ENCODE results near the gene NEDD4L. TPM values are rescaled to one million over a fixed set of nuclear protein-coding genes. Genes with fewer than 3 reads are reported as not detected.

NEDD4L gene
- polyA plus RNA-seq, 1 of the 3 experiments (the other 2 are of a cell fraction), result 13.2 TPM

DNA sequence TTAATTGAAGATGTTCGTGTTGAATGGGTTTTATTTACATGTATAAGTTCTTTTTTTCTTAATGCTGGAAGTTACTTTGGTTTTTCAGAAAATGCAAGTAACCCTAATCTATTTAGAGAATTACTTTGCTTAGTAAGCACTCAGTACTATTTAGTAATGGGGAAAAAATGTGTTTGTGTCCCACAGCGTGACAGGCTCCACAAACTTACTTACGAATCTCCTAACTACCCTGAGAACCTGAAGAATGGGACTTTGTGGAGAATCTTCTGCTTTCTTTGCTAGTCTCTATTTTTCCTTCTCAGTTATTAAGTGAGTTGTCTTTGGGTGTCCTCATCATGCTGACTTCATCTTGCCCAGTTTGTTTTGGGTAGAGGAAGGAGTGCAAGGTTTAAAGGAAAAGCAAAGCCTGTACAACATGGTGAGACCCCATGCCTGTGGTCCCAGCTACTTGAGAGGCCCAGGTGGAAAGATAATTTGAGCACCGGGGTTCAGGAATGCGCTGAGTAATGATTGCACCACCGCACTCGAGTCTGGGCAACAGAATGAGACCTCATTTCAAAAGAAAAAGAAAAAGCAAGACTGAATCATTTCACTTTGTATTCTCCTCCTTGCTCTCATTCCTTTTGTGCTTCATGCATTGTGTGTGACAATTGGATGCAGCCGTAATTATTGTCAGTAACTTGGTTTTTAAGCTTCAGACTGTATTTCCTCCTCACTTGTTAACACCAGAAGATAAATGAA lies 10.2 kb downstream of the NEDD4L start:
- no peak overlapping the region for H3K4me3 ChIP-seq (ENCODE audit: low read depth in 2 of 2, low read length in 1 of 2)
- CTCF ChIA-PET, result interaction anchor here (1.4 to 4.0 kb wide), 8 partner anchors 9 to 172 kb away, joined by 4 to 23 read pairs (median 11); partner anchors contain the start of gene NEDD4L
- H4K20me1 ChIP-seq (ENCODE audit: insufficient read depth), result no peaks in the 10 kb centered on the region
- no peaks in the 10 kb centered on the region for H3K9me3 ChIP-seq
- H3K27ac ChIP-seq (ENCODE audit: low read depth in 2 of 2, low read length in 1 of 2), result no peak overlapping the region
- H3K4me2 ChIP-seq, result no peak overlapping the region; the same call in 1 of the 2 replicates
- no peak overlapping the region for H2AFZ ChIP-seq (ENCODE audit: low read depth)
- no peaks in the 10 kb centered on the region for H3K79me2 ChIP-seq (ENCODE audit: insufficient read depth)
- no peaks in the 10 kb centered on the region for H3K9me2 ChIP-seq
- H3F3A ChIP-seq (replicated peaks; ENCODE audit: insufficient read depth), result peaks cover 4% of the 10 kb centered on the region
- H3K9ac ChIP-seq, result no peak overlapping the region
- POLR2A ChIA-PET, result no interaction called here
- H3K36me3 ChIP-seq (replicated peaks in 1 of 2; ENCODE audit: control insufficient read depth in 1 of 2, insufficient read depth in 2 of 2, low read length in 1 of 2), result no peaks in the 10 kb centered on the region
- 79% methylated on average over 8 of the region's 8 CpGs for WGBS (ENCODE audit: low lambda C conversion rate)
- TF ChIP-seq, protein P1, sequence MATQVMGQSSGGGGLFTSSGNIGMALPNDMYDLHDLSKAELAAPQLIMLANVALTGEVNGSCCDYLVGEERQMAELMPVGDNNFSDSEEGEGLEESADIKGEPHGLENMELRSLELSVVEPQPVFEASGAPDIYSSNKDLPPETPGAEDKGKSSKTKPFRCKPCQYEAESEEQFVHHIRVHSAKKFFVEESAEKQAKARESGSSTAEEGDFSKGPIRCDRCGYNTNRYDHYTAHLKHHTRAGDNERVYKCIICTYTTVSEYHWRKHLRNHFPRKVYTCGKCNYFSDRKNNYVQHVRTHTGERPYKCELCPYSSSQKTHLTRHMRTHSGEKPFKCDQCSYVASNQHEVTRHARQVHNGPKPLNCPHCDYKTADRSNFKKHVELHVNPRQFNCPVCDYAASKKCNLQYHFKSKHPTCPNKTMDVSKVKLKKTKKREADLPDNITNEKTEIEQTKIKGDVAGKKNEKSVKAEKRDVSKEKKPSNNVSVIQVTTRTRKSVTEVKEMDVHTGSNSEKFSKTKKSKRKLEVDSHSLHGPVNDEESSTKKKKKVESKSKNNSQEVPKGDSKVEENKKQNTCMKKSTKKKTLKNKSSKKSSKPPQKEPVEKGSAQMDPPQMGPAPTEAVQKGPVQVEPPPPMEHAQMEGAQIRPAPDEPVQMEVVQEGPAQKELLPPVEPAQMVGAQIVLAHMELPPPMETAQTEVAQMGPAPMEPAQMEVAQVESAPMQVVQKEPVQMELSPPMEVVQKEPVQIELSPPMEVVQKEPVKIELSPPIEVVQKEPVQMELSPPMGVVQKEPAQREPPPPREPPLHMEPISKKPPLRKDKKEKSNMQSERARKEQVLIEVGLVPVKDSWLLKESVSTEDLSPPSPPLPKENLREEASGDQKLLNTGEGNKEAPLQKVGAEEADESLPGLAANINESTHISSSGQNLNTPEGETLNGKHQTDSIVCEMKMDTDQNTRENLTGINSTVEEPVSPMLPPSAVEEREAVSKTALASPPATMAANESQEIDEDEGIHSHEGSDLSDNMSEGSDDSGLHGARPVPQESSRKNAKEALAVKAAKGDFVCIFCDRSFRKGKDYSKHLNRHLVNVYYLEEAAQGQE (IDR thresholded peaks at IDR 0.05; ENCODE audit: low read depth, low read length), result no peak
- TF ChIP-seq EZH2phosphoT487 (IDR thresholded peaks at IDR 0.05; ENCODE audit: borderline replicate concordance, low read depth) (no peak), CHD2 (IDR thresholded peaks at IDR 0.05; ENCODE audit: low read length, partially characterized antibody) (no peak)
- DNase-seq, result no peak
- peaks cover 2 to 8% of the 10 kb centered on the region in 2 experiments; a peak in 2 of 4 replicates for H3K4me1 ChIP-seq (ENCODE audit: control insufficient read depth in 1 of 2, insufficient read depth in 2 of 2, low read depth in 1 of 2, low read length in 1 of 2)
- H3K27me3 ChIP-seq (ENCODE audit: insufficient read depth), result no peaks in the 10 kb centered on the region

DNA sequence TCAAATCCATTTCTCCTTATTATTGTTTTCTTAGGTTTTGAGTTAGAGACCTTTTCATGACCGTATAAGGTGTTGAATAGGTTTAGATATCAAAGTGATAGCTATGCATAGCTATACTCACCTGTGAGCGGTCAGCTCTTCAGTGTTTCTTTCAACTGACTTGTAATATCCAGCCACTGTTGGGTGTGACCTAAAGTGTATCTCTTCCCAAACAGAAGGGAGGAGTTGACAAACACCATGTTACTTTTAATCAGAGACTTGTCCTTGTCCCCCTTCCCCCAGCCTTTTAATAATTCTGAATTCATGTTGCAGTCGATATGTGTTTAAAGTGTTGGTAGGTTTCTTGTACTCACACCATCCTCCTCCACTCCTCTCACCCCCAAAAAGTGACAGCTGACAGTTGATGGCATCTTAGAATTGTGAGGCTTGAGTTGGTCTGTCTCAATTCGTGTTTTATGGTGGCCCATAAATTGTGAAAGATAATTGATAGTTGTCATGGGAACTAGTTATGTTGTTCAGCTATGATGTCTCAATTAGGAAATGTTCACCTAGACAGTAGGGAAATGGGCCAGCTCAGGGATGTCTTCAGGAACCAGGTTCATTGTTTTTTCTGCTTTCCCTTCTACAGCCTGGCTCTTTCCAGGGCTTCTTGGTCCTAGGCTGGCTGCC lies 12.0 kb downstream of the NEDD4L start:
- H3K27me3 ChIP-seq (ENCODE audit: insufficient read depth), result no peaks in the 10 kb centered on the region
- no peak overlapping the region for H3K27ac ChIP-seq (ENCODE audit: low read depth in 2 of 2, low read length in 1 of 2)
- H3K4me3 ChIP-seq (ENCODE audit: low read depth in 2 of 2, low read length in 1 of 2), result no peak overlapping the region
- no peaks in the 10 kb centered on the region for H3K36me3 ChIP-seq (replicated peaks in 1 of 2; ENCODE audit: control insufficient read depth in 1 of 2, insufficient read depth in 2 of 2, low read length in 1 of 2)
- no peaks in the 10 kb centered on the region for H3K79me2 ChIP-seq (ENCODE audit: insufficient read depth)
- ChIA-PET CTCF (interaction anchor here (1.0 to 4.0 kb wide), 6 partner anchors 10 to 252 kb away, joined by 3 to 23 read pairs (median 4); partner anchors contain the start of gene NEDD4L), POLR2A (no interaction called here)
- no peak for DNase-seq
- WGBS (ENCODE audit: low lambda C conversion rate), result 95% methylated on average over 4 of the region's 4 CpGs
- H3K4me2 ChIP-seq, result no peak overlapping the region
- H3K9me2 ChIP-seq, result no peaks in the 10 kb centered on the region
- peaks cover 4% of the 10 kb centered on the region for H3F3A ChIP-seq (replicated peaks; ENCODE audit: insufficient read depth)
- H4K20me1 ChIP-seq (ENCODE audit: insufficient read depth), result no peaks in the 10 kb centered on the region
- H3K4me1 ChIP-seq (ENCODE audit: control insufficient read depth in 1 of 2, insufficient read depth in 2 of 2, low read depth in 1 of 2, low read length in 1 of 2), result peaks cover 2 to 8% of the 10 kb centered on the region in 2 experiments; a peak in 2 of 4 replicates
- no peaks in the 10 kb centered on the region for H3K9me3 ChIP-seq
- H2AFZ ChIP-seq (ENCODE audit: low read depth), result no peak overlapping the region
- H3K9ac ChIP-seq, result no peak overlapping the region
- no peak for TF ChIP-seq EZH2phosphoT487 (IDR thresholded peaks at IDR 0.05; ENCODE audit: borderline replicate concordance, low read depth)
- TF ChIP-seq JUND (IDR thresholded peaks at IDR 0.05), result no peak
- TF ChIP-seq, protein P2, sequence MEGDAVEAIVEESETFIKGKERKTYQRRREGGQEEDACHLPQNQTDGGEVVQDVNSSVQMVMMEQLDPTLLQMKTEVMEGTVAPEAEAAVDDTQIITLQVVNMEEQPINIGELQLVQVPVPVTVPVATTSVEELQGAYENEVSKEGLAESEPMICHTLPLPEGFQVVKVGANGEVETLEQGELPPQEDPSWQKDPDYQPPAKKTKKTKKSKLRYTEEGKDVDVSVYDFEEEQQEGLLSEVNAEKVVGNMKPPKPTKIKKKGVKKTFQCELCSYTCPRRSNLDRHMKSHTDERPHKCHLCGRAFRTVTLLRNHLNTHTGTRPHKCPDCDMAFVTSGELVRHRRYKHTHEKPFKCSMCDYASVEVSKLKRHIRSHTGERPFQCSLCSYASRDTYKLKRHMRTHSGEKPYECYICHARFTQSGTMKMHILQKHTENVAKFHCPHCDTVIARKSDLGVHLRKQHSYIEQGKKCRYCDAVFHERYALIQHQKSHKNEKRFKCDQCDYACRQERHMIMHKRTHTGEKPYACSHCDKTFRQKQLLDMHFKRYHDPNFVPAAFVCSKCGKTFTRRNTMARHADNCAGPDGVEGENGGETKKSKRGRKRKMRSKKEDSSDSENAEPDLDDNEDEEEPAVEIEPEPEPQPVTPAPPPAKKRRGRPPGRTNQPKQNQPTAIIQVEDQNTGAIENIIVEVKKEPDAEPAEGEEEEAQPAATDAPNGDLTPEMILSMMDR (IDR thresholded peaks at IDR 0.05), result no peak
- TF ChIP-seq RFX5 (IDR thresholded peaks at IDR 0.05; ENCODE audit: low read length), result no peak
- no peak for TF ChIP-seq TCF12 (IDR thresholded peaks at IDR 0.05)
- TF ChIP-seq GABPA (IDR thresholded peaks at IDR 0.05; ENCODE audit: low read depth), result no peak
- TF ChIP-seq, protein P3, sequence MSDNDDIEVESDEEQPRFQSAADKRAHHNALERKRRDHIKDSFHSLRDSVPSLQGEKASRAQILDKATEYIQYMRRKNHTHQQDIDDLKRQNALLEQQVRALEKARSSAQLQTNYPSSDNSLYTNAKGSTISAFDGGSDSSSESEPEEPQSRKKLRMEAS (IDR thresholded peaks at IDR 0.05; ENCODE audit: low read depth), result no peak
- no peak for TF ChIP-seq YY1 (IDR thresholded peaks at IDR 0.05; ENCODE audit: low read depth)
- TF ChIP-seq, protein P4, sequence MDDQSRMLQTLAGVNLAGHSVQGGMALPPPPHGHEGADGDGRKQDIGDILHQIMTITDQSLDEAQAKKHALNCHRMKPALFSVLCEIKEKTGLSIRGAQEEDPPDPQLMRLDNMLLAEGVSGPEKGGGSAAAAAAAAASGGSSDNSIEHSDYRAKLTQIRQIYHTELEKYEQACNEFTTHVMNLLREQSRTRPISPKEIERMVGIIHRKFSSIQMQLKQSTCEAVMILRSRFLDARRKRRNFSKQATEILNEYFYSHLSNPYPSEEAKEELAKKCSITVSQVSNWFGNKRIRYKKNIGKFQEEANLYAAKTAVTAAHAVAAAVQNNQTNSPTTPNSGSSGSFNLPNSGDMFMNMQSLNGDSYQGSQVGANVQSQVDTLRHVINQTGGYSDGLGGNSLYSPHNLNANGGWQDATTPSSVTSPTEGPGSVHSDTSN (IDR thresholded peaks at IDR 0.05), result no peak
- no peak for TF ChIP-seq NRF1 (IDR thresholded peaks at IDR 0.05; ENCODE audit: low read depth, low read length)
- no peak for TF ChIP-seq GATA2 (CRISPR knock-in tag; IDR thresholded peaks at IDR 0.05)
- no peak for TF ChIP-seq NFIC (IDR thresholded peaks at IDR 0.05; ENCODE audit: borderline replicate concordance)
- TF ChIP-seq TEAD4 (IDR thresholded peaks at IDR 0.05; ENCODE audit: borderline replicate concordance, insufficient read depth), result no peak
- TF ChIP-seq RAD21 (IDR thresholded peaks at IDR 0.05; ENCODE audit: low read length), result no peak
- TF ChIP-seq, protein P5, sequence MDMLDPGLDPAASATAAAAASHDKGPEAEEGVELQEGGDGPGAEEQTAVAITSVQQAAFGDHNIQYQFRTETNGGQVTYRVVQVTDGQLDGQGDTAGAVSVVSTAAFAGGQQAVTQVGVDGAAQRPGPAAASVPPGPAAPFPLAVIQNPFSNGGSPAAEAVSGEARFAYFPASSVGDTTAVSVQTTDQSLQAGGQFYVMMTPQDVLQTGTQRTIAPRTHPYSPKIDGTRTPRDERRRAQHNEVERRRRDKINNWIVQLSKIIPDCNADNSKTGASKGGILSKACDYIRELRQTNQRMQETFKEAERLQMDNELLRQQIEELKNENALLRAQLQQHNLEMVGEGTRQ (IDR thresholded peaks at IDR 0.05; ENCODE audit: borderline replicate concordance, low read depth, low read length), result no peak

Measured in SK-N-SH (cell line).